Measurements from ENCODE around the gene OR6C74. TPM values are rescaled to one million over a fixed set of nuclear protein-coding genes. Genes with fewer than 3 reads are reported as not detected.

The OR6C74 gene
- total RNA-seq (not detected in 2 replicates), polyA plus RNA-seq (not detected in 2 replicates), polyA minus RNA-seq (ENCODE audit: low replicate concordance) (not detected in 2 replicates)
- not detected in 2 replicates for polyA plus RNA-seq (2012)

DNA sequence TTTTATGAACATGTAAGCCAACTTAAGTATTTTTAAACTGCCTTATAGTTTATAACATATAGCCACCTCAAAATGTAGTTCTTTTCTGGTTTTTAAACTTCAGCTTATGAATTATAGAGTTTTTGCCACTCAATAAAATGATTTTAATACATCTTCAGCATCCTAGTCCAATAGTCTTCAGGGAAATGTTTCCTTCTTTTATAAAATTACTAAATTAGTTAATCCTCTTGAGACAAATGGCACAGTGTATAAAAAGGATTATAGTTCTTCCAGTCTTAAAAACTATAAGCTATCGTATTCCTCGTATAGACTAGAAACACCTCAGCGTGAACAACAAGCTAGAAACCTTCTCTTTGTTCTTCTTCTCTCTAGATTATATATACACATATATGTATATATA, at the start of gene OR6C74:
Gene OR6C74 (plus strand): TSS at position 301 of the 400 bp plus-strand sequence. CDS start 2,679 bp downstream, outside the sequence.
- Histone ChIP-seq H3K79me2 (ENCODE audit: control insufficient read depth, insufficient read depth, low read length) (no peaks in the 10 kb centered on the region), H3K4me3 (replicated peaks in 1 of 4; ENCODE audit: control extremely low read depth in 1 of 4, insufficient read depth in 1 of 4, low read depth in 3 of 4, low read length in 4 of 4) (no peak within 1 kb of the TSS), H3K27ac (ENCODE audit: insufficient read depth, low read length) (no peak within 1 kb of the TSS), H3K36me3 (ENCODE audit: control insufficient read depth, insufficient read depth, low read length) (no peaks in the 10 kb centered on the region), H4K20me1 (ENCODE audit: control insufficient read depth, extremely low read depth, insufficient read depth, low read length) (no peaks in the 10 kb centered on the region), H3K4me2 (ENCODE audit: extremely low read depth, insufficient read depth, low read length) (no peak within 1 kb of the TSS), H3K9me3 (ENCODE audit: control insufficient read depth, insufficient read depth, low read depth, low read length) (no peaks in the 10 kb centered on the region), H3K9ac (ENCODE audit: insufficient read depth, low read length) (no peak within 1 kb of the TSS), H3K27me3 (ENCODE audit: control insufficient read depth, insufficient read depth, low read length) (no peaks in the 10 kb centered on the region), H2AFZ (ENCODE audit: low read length) (no peak within 1 kb of the TSS), H3K4me1 (ENCODE audit: control insufficient read depth, extremely low read depth, insufficient read depth, low read length) (no peaks in the 10 kb centered on the region)
- no peak for DNase-seq (ENCODE audit: low read depth in 2 of 2)
- no peak for TF ChIP-seq EZH2 (IDR thresholded peaks at IDR 0.05; ENCODE audit: low read length, missing control alignments)
- TF ChIP-seq, protein P1, sequence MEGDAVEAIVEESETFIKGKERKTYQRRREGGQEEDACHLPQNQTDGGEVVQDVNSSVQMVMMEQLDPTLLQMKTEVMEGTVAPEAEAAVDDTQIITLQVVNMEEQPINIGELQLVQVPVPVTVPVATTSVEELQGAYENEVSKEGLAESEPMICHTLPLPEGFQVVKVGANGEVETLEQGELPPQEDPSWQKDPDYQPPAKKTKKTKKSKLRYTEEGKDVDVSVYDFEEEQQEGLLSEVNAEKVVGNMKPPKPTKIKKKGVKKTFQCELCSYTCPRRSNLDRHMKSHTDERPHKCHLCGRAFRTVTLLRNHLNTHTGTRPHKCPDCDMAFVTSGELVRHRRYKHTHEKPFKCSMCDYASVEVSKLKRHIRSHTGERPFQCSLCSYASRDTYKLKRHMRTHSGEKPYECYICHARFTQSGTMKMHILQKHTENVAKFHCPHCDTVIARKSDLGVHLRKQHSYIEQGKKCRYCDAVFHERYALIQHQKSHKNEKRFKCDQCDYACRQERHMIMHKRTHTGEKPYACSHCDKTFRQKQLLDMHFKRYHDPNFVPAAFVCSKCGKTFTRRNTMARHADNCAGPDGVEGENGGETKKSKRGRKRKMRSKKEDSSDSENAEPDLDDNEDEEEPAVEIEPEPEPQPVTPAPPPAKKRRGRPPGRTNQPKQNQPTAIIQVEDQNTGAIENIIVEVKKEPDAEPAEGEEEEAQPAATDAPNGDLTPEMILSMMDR (conservative IDR thresholded peaks at IDR 0.05 in 1 of 2, IDR thresholded peaks at IDR 0.05 in 1 of 2; ENCODE audit: low read depth in 1 of 2, low read length in 2 of 2): no peak

DNA sequence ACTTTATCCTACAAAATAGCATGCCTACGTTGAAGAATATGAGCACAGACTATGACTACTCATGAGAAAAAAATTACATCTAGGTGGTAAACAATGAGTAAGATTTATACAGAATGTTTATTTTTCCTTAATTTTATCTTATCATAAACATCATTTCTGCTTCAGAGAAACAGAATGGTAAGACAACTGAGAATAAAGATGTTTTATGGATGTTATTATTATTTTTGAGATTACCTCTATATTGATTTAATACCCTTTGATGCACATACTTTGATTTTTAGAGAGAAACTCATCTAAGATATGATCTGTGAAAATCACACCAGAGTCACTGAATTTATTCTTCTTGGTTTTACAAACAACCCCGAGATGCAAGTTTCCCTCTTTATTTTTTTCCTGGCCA, 23.7 kb upstream of the OR6C74 start, which contains the start of gene OR10A7:
Gene OR10A7 (plus strand): TSS at position 301 of the 400 bp plus-strand sequence. CDS start 0 bp downstream, at position 301.
- Histone ChIP-seq H3K9ac (ENCODE audit: insufficient read depth, low read length) (no peak within 1 kb of the TSS), H3K4me2 (ENCODE audit: extremely low read depth, insufficient read depth, low read length) (no peak within 1 kb of the TSS), H4K20me1 (ENCODE audit: control insufficient read depth, extremely low read depth, insufficient read depth, low read length) (no peaks in the 10 kb centered on the region), H3K9me3 (ENCODE audit: control insufficient read depth, insufficient read depth, low read depth, low read length) (no peaks in the 10 kb centered on the region), H3K27ac (ENCODE audit: insufficient read depth, low read length) (no peak within 1 kb of the TSS), H3K79me2 (ENCODE audit: control insufficient read depth, insufficient read depth, low read length) (no peaks in the 10 kb centered on the region), H3K4me3 (replicated peaks in 1 of 4; ENCODE audit: control extremely low read depth in 1 of 4, insufficient read depth in 1 of 4, low read depth in 3 of 4, low read length in 4 of 4) (no peak within 1 kb of the TSS), H3K27me3 (ENCODE audit: control insufficient read depth, insufficient read depth, low read length) (no peaks in the 10 kb centered on the region), H2AFZ (ENCODE audit: low read length) (no peak within 1 kb of the TSS), H3K36me3 (ENCODE audit: control insufficient read depth, insufficient read depth, low read length) (no peaks in the 10 kb centered on the region), H3K4me1 (ENCODE audit: control insufficient read depth, extremely low read depth, insufficient read depth, low read length) (no peaks in the 10 kb centered on the region)
- no peak for DNase-seq (ENCODE audit: low read depth in 2 of 2)
- TF ChIP-seq, protein P1 (conservative IDR thresholded peaks at IDR 0.05 in 1 of 2, IDR thresholded peaks at IDR 0.05 in 1 of 2; ENCODE audit: low read depth in 1 of 2, low read length in 2 of 2): no peak
- TF ChIP-seq EZH2 (IDR thresholded peaks at IDR 0.05; ENCODE audit: low read length, missing control alignments): no peak

DNA sequence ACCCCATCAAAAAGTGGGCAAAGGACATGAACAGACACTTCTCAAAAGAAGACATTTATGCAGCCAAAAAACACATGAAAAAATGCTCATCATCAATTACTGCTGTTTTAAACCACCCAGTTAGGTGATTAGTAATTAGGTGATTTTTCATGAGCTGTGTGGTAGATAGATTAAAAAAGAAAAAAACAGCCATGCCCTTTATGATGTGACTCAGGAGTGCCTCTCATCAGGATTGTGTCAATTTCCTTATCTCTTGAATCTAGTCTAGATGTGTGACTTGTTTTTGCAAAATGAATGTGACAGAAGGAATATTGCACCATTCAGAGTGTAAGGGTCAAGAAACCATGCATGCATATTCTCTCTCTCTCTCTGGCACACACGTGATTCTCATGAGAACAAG, 17.9 kb upstream of the OR6C74 start:
- TF ChIP-seq EZH2 (IDR thresholded peaks at IDR 0.05; ENCODE audit: low read length, missing control alignments): no peak
- TF ChIP-seq, protein P1 (conservative IDR thresholded peaks at IDR 0.05 in 1 of 2, IDR thresholded peaks at IDR 0.05 in 1 of 2; ENCODE audit: low read depth in 1 of 2, low read length in 2 of 2): no peak
- Histone ChIP-seq H3K9me3 (ENCODE audit: control insufficient read depth, insufficient read depth, low read depth, low read length) (no peaks in the 10 kb centered on the region), H3K27me3 (ENCODE audit: control insufficient read depth, insufficient read depth, low read length) (no peaks in the 10 kb centered on the region), H3K4me2 (ENCODE audit: extremely low read depth, insufficient read depth, low read length) (no peak overlapping the region), H3K9ac (ENCODE audit: insufficient read depth, low read length) (no peak overlapping the region), H3K79me2 (ENCODE audit: control insufficient read depth, insufficient read depth, low read length) (no peaks in the 10 kb centered on the region), H4K20me1 (ENCODE audit: control insufficient read depth, extremely low read depth, insufficient read depth, low read length) (no peaks in the 10 kb centered on the region), H3K36me3 (ENCODE audit: control insufficient read depth, insufficient read depth, low read length) (no peaks in the 10 kb centered on the region), H3K4me1 (ENCODE audit: control insufficient read depth, extremely low read depth, insufficient read depth, low read length) (no peaks in the 10 kb centered on the region), H3K4me3 (replicated peaks in 1 of 4; ENCODE audit: control extremely low read depth in 1 of 4, insufficient read depth in 1 of 4, low read depth in 3 of 4, low read length in 4 of 4) (no peak overlapping the region), H3K27ac (ENCODE audit: insufficient read depth, low read length) (no peak overlapping the region), H2AFZ (ENCODE audit: low read length) (no peak overlapping the region)
- no peak for DNase-seq (ENCODE audit: low read depth in 2 of 2)
